Uterus (tissue), 2 donors: ENCODE results near the gene ARRDC3.
"Not testable (repeated sequence)": the region's sequence is repeated elsewhere in the genome, so short reads cannot be mapped to it uniquely, and the experiment has no call there.

Source experiments
- POLR2A ChIP-seq, 2 donors: fragments of 450-650 bp; IDR thresholded peaks; one replicate each; pipeline ENCODE4 v1.6.1; 2016; ENCODE audit warnings: antibody characterized with exemption in 2 of 2, mild to moderate bottlenecking in 1 of 2, moderate library complexity in 1 of 2
- TF ChIP-seq, protein P1 (sequence below), 4 experiments: fragments of 200-600 bp in 2 of 4; fragments of 450-650 bp in 2 of 4; sonication (generic) in 2 of 4; IDR thresholded peaks; one replicate each; pipeline ENCODE4 v1.5.1; 2016 to 2019; ENCODE audit warnings: antibody characterized with exemption in 4 of 4, mild to moderate bottlenecking in 2 of 4, moderate library complexity in 1 of 4

DNA sequence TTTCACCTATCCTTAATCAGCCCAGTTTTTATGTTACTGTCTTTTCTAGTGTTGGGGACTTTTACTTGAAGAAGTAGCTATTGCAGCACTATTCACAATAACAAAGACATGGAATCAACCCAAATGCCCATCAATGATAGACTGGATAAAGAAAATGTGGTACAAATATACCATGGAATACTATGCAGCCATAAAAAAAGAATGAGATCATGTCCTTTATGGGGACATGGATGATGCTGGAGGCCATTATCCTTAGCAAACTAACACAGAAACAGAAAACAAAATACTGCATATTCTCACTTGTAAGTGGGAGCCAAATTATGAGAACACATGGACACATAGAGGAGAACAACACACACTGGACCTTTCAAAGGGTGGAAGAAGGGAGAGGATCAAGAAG lies 6.4 kb upstream of the ARRDC3 start:
- TF ChIP-seq, protein P1, sequence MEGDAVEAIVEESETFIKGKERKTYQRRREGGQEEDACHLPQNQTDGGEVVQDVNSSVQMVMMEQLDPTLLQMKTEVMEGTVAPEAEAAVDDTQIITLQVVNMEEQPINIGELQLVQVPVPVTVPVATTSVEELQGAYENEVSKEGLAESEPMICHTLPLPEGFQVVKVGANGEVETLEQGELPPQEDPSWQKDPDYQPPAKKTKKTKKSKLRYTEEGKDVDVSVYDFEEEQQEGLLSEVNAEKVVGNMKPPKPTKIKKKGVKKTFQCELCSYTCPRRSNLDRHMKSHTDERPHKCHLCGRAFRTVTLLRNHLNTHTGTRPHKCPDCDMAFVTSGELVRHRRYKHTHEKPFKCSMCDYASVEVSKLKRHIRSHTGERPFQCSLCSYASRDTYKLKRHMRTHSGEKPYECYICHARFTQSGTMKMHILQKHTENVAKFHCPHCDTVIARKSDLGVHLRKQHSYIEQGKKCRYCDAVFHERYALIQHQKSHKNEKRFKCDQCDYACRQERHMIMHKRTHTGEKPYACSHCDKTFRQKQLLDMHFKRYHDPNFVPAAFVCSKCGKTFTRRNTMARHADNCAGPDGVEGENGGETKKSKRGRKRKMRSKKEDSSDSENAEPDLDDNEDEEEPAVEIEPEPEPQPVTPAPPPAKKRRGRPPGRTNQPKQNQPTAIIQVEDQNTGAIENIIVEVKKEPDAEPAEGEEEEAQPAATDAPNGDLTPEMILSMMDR (IDR thresholded peaks at IDR 0.05) = not testable (repeated sequence)
- not testable (repeated sequence) for TF ChIP-seq POLR2A (IDR thresholded peaks at IDR 0.05)
